Erythroblast (primary cell): ENCODE data around the gene GJE1.

Experiments used
- GATA1 ChIP-seq: IDR thresholded peaks from 2 replicates; pipeline ENCODE4 v1.6.1; 2011; ENCODE audit warnings: low read depth, mild to moderate bottlenecking, control low read depth, low read length, moderate library complexity
- POLR2A ChIP-seq: IDR thresholded peaks from 2 replicates; pipeline ENCODE4 v1.6.1; 2011; ENCODE audit warnings: mild to moderate bottlenecking, low read length

- TF ChIP-seq POLR2A (no peak), GATA1 (no peak)
These were observed 51.6 kb downstream of the GJE1 start for GRCh38 chr6:142184307-142184706.
